ENCODE data around the gene RBFOX1.

Gene RBFOX1

DNA sequence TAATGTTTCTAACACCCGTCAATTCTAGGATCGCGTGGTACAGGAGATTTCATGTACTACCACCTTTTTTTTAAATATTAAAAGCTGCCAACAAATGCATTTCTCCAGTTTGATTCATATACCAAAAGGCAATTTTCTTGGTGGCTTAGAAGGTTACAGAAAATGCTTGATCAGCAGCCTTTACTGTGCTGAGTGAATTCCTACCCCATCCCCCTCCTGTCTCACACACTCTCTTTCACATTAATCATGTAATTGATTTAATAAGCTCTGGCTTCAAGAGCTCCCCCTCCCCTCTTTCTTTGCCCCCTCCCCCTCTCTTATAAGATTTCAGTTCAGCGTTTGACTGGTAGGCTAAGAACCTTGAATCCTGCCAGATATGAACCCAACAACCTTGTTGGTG, 110.5 kb downstream of the RBFOX1 start:
- TF ChIP-seq, protein P1, sequence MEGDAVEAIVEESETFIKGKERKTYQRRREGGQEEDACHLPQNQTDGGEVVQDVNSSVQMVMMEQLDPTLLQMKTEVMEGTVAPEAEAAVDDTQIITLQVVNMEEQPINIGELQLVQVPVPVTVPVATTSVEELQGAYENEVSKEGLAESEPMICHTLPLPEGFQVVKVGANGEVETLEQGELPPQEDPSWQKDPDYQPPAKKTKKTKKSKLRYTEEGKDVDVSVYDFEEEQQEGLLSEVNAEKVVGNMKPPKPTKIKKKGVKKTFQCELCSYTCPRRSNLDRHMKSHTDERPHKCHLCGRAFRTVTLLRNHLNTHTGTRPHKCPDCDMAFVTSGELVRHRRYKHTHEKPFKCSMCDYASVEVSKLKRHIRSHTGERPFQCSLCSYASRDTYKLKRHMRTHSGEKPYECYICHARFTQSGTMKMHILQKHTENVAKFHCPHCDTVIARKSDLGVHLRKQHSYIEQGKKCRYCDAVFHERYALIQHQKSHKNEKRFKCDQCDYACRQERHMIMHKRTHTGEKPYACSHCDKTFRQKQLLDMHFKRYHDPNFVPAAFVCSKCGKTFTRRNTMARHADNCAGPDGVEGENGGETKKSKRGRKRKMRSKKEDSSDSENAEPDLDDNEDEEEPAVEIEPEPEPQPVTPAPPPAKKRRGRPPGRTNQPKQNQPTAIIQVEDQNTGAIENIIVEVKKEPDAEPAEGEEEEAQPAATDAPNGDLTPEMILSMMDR (IDR thresholded peaks at IDR 0.05; ENCODE audit: control insufficient read depth, extremely low read depth, insufficient read depth), result no peak
- no peak for DNase-seq (ENCODE audit: low read depth)
- no peak overlapping the region for H3K4me3 ChIP-seq (ENCODE audit: low read depth, low read length)

DNA sequence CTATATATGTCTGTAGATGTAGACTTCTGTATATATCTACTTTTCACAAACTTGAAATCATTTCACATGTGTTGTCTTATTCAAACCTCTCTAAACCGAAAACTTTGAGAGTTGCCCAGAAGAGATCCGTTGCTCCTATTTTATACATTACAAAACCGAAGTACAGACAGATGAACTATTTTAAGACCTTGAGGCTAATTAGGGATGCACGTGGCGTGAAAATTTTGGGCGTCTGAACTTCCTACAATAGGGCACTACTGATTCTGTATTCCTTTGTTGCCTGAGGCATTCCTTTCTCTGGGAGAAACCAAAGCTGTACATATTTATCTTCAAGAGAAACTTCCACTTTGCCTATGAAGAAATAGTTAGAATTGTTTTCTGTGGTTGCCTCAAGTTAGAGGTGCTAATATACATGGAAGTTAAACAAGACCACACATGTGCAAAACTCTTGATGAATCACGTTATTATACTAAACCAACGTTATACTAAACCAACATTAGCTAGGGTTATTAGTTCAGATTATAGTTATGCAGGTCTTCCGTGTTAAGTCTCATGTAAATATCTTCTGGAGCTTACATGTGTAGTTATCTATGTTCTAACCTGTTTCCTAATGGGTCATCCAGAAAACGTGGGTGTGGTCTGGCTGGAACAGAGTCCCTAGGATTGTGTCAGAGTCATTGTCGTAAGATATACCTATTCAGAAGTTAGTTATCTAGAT, 111.2 kb downstream of the RBFOX1 start:
- TF ChIP-seq, protein P1 (IDR thresholded peaks at IDR 0.05; ENCODE audit: control insufficient read depth, extremely low read depth, insufficient read depth), result no peak
- H3K4me3 ChIP-seq (ENCODE audit: low read depth, low read length), result no peak overlapping the region
- no peak for DNase-seq (ENCODE audit: low read depth)

DNA sequence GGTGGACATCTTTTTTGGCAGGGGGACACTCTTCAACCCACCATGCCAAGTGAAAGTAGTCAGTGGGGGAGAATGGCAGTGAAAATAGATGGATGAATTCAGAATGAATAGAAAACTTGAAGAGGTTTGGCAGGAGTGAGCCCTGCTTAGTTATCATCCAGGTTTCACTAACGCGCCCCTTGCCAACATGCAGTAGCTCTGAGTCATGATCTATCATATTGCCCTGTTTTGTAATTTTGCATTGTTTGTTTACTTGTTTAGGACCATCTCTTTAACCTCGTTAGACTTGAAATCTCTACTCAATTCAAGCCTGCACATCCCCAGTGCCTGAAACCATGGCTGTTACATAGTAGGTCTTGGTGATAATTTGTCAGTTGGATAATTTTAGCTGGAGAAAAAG, 116.7 kb downstream of the RBFOX1 start:
- H3K4me3 ChIP-seq (ENCODE audit: low read depth, low read length), result no peak overlapping the region
- TF ChIP-seq, protein P1 (IDR thresholded peaks at IDR 0.05; ENCODE audit: control insufficient read depth, extremely low read depth, insufficient read depth), result no peak
- DNase-seq (ENCODE audit: low read depth), result no peak

DNA sequence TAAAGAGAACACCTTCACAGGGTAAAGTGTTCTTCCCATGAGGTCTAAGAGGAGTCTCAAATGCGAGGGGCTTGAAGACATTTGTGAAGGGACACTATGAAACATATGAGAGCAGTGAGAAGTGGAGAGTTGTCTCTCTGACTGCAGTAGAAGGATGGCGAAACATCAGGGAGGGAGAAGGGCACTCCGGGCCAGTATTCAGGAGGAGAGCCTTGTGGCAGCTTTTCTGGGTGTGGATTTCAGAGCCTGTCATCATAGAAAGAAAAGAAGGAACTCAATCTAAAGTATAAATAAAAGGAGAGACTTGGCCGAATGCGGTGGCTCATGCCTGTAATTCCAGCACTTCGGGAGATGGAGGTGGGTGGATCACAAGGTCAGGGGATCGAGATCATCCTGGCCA, 117.2 kb downstream of the RBFOX1 start:
- DNase-seq (ENCODE audit: low read depth), result no peak
- TF ChIP-seq, protein P1 (IDR thresholded peaks at IDR 0.05; ENCODE audit: control insufficient read depth, extremely low read depth, insufficient read depth), result no peak
- no peak overlapping the region for H3K4me3 ChIP-seq (ENCODE audit: low read depth, low read length)

DNA sequence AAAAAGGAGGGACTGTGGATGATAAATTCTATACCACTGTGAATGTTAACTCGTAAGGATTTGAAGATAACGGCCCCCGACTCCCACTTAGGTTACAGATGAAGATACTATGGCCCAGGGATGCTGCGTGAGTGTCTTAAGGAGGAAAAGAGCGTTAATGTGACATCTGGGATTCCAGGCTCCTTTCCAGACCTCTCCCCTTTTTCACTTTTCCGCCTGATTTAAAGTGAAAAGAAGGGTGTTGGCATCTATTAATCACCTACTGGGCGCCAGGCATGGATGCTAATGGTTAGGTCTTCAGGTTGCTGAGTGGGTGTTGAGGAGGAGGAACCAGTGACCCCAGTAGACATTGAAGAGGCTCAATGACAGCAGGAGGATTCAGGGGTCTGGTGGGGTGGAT, 117.8 kb downstream of the RBFOX1 start:
- H3K4me3 ChIP-seq (ENCODE audit: low read depth, low read length), result no peak overlapping the region
- DNase-seq (ENCODE audit: low read depth), result no peak
- TF ChIP-seq, protein P1 (IDR thresholded peaks at IDR 0.05; ENCODE audit: control insufficient read depth, extremely low read depth, insufficient read depth), result no peak

DNA sequence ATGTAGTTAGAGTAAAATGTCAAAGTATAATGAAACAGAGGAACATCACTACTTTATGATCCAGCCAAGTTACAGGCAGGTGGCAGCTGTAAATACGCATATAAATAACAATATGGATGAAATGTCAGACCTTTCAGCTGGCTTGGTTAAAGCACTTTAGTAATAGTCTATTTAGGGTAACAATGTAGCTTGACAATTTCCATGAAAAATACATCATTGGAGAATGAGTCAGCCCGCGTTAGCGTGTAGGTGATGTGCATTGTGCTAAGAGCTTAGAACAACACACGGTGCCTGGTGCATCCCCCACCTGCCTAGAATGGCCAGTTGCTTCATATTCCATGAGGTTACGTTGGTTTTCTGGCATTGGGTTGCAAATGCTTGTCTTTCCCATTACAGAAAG, 119.4 kb downstream of the RBFOX1 start:
- no peak for DNase-seq (ENCODE audit: low read depth)
- TF ChIP-seq, protein P1 (IDR thresholded peaks at IDR 0.05; ENCODE audit: control insufficient read depth, extremely low read depth, insufficient read depth), result no peak
- no peak overlapping the region for H3K4me3 ChIP-seq (ENCODE audit: low read depth, low read length)

DNA sequence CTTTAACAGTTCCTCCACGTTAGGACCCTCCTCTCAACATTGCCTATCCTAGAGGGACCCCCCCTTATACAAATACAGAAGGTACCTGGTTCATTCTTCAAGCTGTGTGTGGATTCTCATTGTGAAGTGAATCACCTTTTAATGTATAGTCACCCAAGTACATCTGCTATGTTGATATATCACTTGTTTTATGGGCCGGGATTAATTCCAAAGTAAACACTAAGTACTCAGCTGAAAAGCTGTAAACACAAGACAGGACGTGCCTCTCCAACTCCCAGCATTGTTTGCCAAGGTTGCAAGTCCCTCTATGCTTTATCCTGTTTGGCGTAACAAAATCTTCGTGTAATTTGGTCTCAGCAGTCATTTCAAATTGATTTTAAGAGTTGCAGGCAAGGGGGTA, 123.6 kb downstream of the RBFOX1 start:
- H3K4me3 ChIP-seq (ENCODE audit: low read depth, low read length), result no peak overlapping the region
- TF ChIP-seq, protein P1 (IDR thresholded peaks at IDR 0.05; ENCODE audit: control insufficient read depth, extremely low read depth, insufficient read depth), result no peak
- DNase-seq (ENCODE audit: low read depth), result peak; percentile 94

Data from LNCaP clone FGC (cell line).